ENCODE measurements around the gene NRG3. TPM values are rescaled to one million over a fixed set of nuclear protein-coding genes. Genes with fewer than 3 reads are reported as not detected.

The NRG3 gene
- total and polyA plus RNA-seq, 2 of the 8 experiments (the other 6 are each of a cell fraction or from before 2014, with no cell fraction given) = 4.2 to 5.0 TPM

GRCh38 chr10:82278401-82279182, 403.6 kb downstream of the NRG3 start:
- ChIA-PET POLR2A (ENCODE audit: partially characterized antibody) (no interaction called here), CTCF (ENCODE audit: partially characterized antibody) (no interaction called here)
- H4K8ac ChIP-seq (ENCODE audit: extremely low read depth, insufficient read depth, low read length) = no peak overlapping the region
- no peaks in the 10 kb centered on the region for H3K9me3 ChIP-seq (ENCODE audit: insufficient read depth in 2 of 2, low read depth in 1 of 2, low read length in 1 of 2)
- H2BK15ac ChIP-seq (ENCODE audit: low read length) = no peak overlapping the region
- H2BK20ac ChIP-seq (ENCODE audit: low read length) = no peak overlapping the region
- no peak for DNase-seq (ENCODE audit: low read depth in 1 of 2, low spot score in 2 of 2)
- no peak overlapping the region for H2AFZ ChIP-seq (ENCODE audit: low read length)
- no peak overlapping the region for H3K9ac ChIP-seq (replicated peaks in 1 of 4; ENCODE audit: extremely low read depth in 1 of 4, low read depth in 3 of 4, low read length in 3 of 4)
- H3K14ac ChIP-seq (ENCODE audit: insufficient read length) = no peak overlapping the region
- H2AK5ac ChIP-seq (ENCODE audit: low read depth, low read length) = no peak overlapping the region
- no peaks in the 10 kb centered on the region for H3K23me2 ChIP-seq (ENCODE audit: low read depth, low read length)
- H3K56ac ChIP-seq (replicated peaks; ENCODE audit: insufficient read length, low read depth, low read length) = no peak overlapping the region
- no peaks in the 10 kb centered on the region for H3K27me3 ChIP-seq (replicated peaks in 1 of 4; ENCODE audit: control insufficient read depth in 3 of 4, extremely low read depth in 1 of 4, insufficient read depth in 3 of 4, low read length in 3 of 4)
- no peaks in the 10 kb centered on the region for H3K79me2 ChIP-seq (ENCODE audit: control insufficient read depth in 1 of 2, insufficient read depth in 2 of 2, low read length in 2 of 2)
- no peak overlapping the region for H3K18ac ChIP-seq (ENCODE audit: extremely low read depth, low read length)
- no peak overlapping the region for H3K27ac ChIP-seq (ENCODE audit: low read depth, low read length)
- H3K4me3 ChIP-seq (ENCODE audit: extremely low read depth in 1 of 4, insufficient read depth in 2 of 4, low read depth in 3 of 4, low read length in 4 of 4) = no peak overlapping the region
- H3K79me1 ChIP-seq (ENCODE audit: low read depth, low read length) = no peaks in the 10 kb centered on the region
- FAIRE-seq = no peak
- H3K4me2 ChIP-seq (ENCODE audit: insufficient read depth in 1 of 2, low read depth in 2 of 2, low read length in 2 of 2) = no peak overlapping the region
- TF ChIP-seq SAP30 (IDR thresholded peaks at IDR 0.05; ENCODE audit: insufficient read depth, insufficient replicate concordance, low read length) (no peak), TCF12 (IDR thresholded peaks at IDR 0.05; ENCODE audit: low read depth, low read length) (no peak), JUN (IDR thresholded peaks at IDR 0.05; ENCODE audit: low read depth, low read length) (no peak), SP4 (IDR thresholded peaks at IDR 0.05; ENCODE audit: low read length) (no peak), KDM5A (IDR thresholded peaks at IDR 0.05; ENCODE audit: low read length) (no peak), CTBP2 (IDR thresholded peaks at IDR 0.05; ENCODE audit: borderline replicate concordance, insufficient read depth, insufficient read length, low read length) (no peak)
- TF ChIP-seq, protein P1, sequence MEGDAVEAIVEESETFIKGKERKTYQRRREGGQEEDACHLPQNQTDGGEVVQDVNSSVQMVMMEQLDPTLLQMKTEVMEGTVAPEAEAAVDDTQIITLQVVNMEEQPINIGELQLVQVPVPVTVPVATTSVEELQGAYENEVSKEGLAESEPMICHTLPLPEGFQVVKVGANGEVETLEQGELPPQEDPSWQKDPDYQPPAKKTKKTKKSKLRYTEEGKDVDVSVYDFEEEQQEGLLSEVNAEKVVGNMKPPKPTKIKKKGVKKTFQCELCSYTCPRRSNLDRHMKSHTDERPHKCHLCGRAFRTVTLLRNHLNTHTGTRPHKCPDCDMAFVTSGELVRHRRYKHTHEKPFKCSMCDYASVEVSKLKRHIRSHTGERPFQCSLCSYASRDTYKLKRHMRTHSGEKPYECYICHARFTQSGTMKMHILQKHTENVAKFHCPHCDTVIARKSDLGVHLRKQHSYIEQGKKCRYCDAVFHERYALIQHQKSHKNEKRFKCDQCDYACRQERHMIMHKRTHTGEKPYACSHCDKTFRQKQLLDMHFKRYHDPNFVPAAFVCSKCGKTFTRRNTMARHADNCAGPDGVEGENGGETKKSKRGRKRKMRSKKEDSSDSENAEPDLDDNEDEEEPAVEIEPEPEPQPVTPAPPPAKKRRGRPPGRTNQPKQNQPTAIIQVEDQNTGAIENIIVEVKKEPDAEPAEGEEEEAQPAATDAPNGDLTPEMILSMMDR (IDR thresholded peaks at IDR 0.05; ENCODE audit: control extremely low read depth in 1 of 3, insufficient read depth in 1 of 3, low read depth in 1 of 3, low read length in 3 of 3) = no peak
- no peaks in the 10 kb centered on the region for H4K20me1 ChIP-seq (replicated peaks in 1 of 2; ENCODE audit: control insufficient read depth in 1 of 2, insufficient read depth in 2 of 2, low read length in 2 of 2)
- WGBS, 2 experiments (ENCODE audit: extremely low coverage in 1 of 2, insufficient coverage in 1 of 2, insufficient read length in 1 of 2, insufficient replicate concordance in 2 of 2, low coverage in 1 of 2, low lambda C conversion rate in 2 of 2, missing lambda C conversion rate in 1 of 2) = 91% methylated on average over 10 of the region's 10 CpGs; no CpG with 5 or more reads in 1 of the 2 experiments
- no peaks in the 10 kb centered on the region for H3K4me1 ChIP-seq (replicated peaks in 1 of 4; ENCODE audit: control insufficient read depth in 3 of 4, insufficient read depth in 4 of 4, low read length in 3 of 4)
- no peak overlapping the region for H4K91ac ChIP-seq (replicated peaks; ENCODE audit: insufficient read length, low read length)
- no peaks in the 10 kb centered on the region for H3K36me3 ChIP-seq (ENCODE audit: control insufficient read depth in 2 of 4, insufficient read depth in 4 of 4, low read length in 3 of 4)
- H3K23ac ChIP-seq (ENCODE audit: insufficient read length) = no peak overlapping the region
- H2BK12ac ChIP-seq (ENCODE audit: low read depth, low read length) = no peak overlapping the region
- H3K4ac ChIP-seq (replicated peaks; ENCODE audit: insufficient read length, low read depth, low read length) = no peak overlapping the region
- no peak overlapping the region for H4K5ac ChIP-seq (ENCODE audit: insufficient read length, low read depth, low read length)
- no peak overlapping the region for H2BK120ac ChIP-seq (replicated peaks; ENCODE audit: low read depth, low read length)
- no peak overlapping the region for H2BK5ac ChIP-seq (ENCODE audit: low read depth, low read length)
